AG09319 (cell line): ENCODE measurements around the gene IL6ST.

Experiments used
- DNase-seq: peaks from one replicate; pipeline ENCODE4 v3.0.0-alpha.2; 2010; ENCODE audit warnings: low read depth; ENCODE audit errors: extremely low read depth
- CTCF ChIP-seq: IDR thresholded peaks from 2 replicates; pipeline ENCODE4 v1.5.1; 2011; ENCODE audit warnings: low read depth, mild to moderate bottlenecking, inconsistent platforms, low read length, moderate library complexity

IL6ST gene

GRCh38 chr5:55885359-55885758 is 109.4 kb downstream of the IL6ST start:
- no peak for TF ChIP-seq CTCF
- no peak for DNase-seq
